Cortex of kidney (tissue), 1 donor: ENCODE measurements around the gene THBS3.

Experiments
- DNase-seq: peaks from one replicate; lab custom pipeline; 2025; lab: John Stamatoyannopoulos, UW

Gene THBS3

GRCh38 chr1:155187456-155187891, 20.2 kb downstream of the THBS3 start:
- no peak for DNase-seq

- no peak for DNase-seq
These were observed 20.8 kb downstream of the THBS3 start for GRCh38 chr1:155186794-155187455.

GRCh38 chr1:155186067-155186793, 21.5 kb downstream of the THBS3 start:
- DNase-seq, result no peak

GRCh38 chr1:155185783-155186066, 22.0 kb downstream of the THBS3 start:
- no peak for DNase-seq

- DNase-seq, result no peak
These were observed 22.6 kb downstream of the THBS3 start for GRCh38 chr1:155184835-155185782.

- no peak for DNase-seq
These were observed 23.3 kb downstream of the THBS3 start for GRCh38 chr1:155184351-155184811.

- DNase-seq, result no peak
These were observed 23.9 kb downstream of the THBS3 start for GRCh38 chr1:155183775-155184221.

- no peak for DNase-seq
These were observed 25.6 kb downstream of the THBS3 start for GRCh38 chr1:155182052-155182550.

- DNase-seq, result no peak
These were observed 26.2 kb downstream of the THBS3 start for GRCh38 chr1:155181371-155182051.

GRCh38 chr1:155179112-155180031, 28.3 kb downstream of the THBS3 start:
- DNase-seq, result no peak

GRCh38 chr1:155178441-155179111, 29.1 kb downstream of the THBS3 start:
- no peak for DNase-seq

- no peak for DNase-seq
These were observed 29.8 kb downstream of the THBS3 start for GRCh38 chr1:155177918-155178281.

GRCh38 chr1:155177192-155177917, 30.3 kb downstream of the THBS3 start:
- no peak for DNase-seq

- no peak for DNase-seq
These were observed 31.1 kb downstream of the THBS3 start for GRCh38 chr1:155176544-155177071.

GRCh38 chr1:155175927-155176371, 31.7 kb downstream of the THBS3 start:
- DNase-seq, result no peak

- no peak for DNase-seq
These were observed 32.3 kb downstream of the THBS3 start for GRCh38 chr1:155175281-155175926.

- no peak for DNase-seq
These were observed 33.1 kb downstream of the THBS3 start for GRCh38 chr1:155174324-155175280.
